ENCODE measurements around the gene CDH22. TPM values are rescaled to one million over a fixed set of nuclear protein-coding genes. Genes with fewer than 3 reads are reported as not detected.

CDH22 gene
- total RNA-seq, 1 donor from 2014 or later: not detected

- Histone ChIP-seq H3K27me3 (no peaks in the 10 kb centered on the region), H3K4me1 (no peaks in the 10 kb centered on the region), H3K27ac (no peak overlapping the region), H3K9me3 (no peaks in the 10 kb centered on the region), H3K36me3 (no peaks in the 10 kb centered on the region), H3K4me3 (no peak overlapping the region)
- intact Hi-C loops (cut with DNase I): no loop called here
- TF ChIP-seq CTCF (IDR thresholded peaks at IDR 0.05): no peak
- DNase-seq (ENCODE audit: low spot score in 2 of 2): no peak
Observed at GRCh38 chr20:46268131-46268614, 40.1 kb downstream of the CDH22 start.

- no peak overlapping the region for H3K4me3 ChIP-seq
- TF ChIP-seq CTCF (IDR thresholded peaks at IDR 0.05): no peak
- intact Hi-C loops (cut with DNase I): no loop called here
- no peaks in the 10 kb centered on the region for H3K9me3 ChIP-seq
- no peak overlapping the region for H3K27ac ChIP-seq
- H3K36me3 ChIP-seq: no peaks in the 10 kb centered on the region
- no peaks in the 10 kb centered on the region for H3K27me3 ChIP-seq
- no peaks in the 10 kb centered on the region for H3K4me1 ChIP-seq
- DNase-seq (ENCODE audit: low spot score in 2 of 2): no peak
Observed at GRCh38 chr20:46267108-46268105, 40.9 kb downstream of the CDH22 start.

GRCh38 chr20:46265539-46265938 is 42.8 kb downstream of the CDH22 start:
- Histone ChIP-seq H3K27ac (no peak overlapping the region), H3K36me3 (no peaks in the 10 kb centered on the region), H3K9me3 (no peaks in the 10 kb centered on the region), H3K4me1 (no peaks in the 10 kb centered on the region), H3K27me3 (no peaks in the 10 kb centered on the region), H3K4me3 (no peak overlapping the region)
- intact Hi-C loops (cut with DNase I): no loop called here
- DNase-seq (ENCODE audit: low spot score in 2 of 2): no peak
- no peak for TF ChIP-seq CTCF (IDR thresholded peaks at IDR 0.05)

- intact Hi-C loops (cut with DNase I): no loop called here
- H3K27me3 ChIP-seq: no peaks in the 10 kb centered on the region
Observed at GRCh38 chr20:46264391-46265266, 43.7 kb downstream of the CDH22 start.

More at GRCh38 chr20:46264391-46265266, 43.7 kb downstream of the CDH22 start:
- Histone ChIP-seq H3K9me3 (no peaks in the 10 kb centered on the region), H3K36me3 (no peaks in the 10 kb centered on the region), H3K4me1 (no peaks in the 10 kb centered on the region), H3K4me3 (no peak overlapping the region), H3K27ac (no peak overlapping the region)
- DNase-seq (ENCODE audit: low spot score in 2 of 2): no peak
- no peak for TF ChIP-seq CTCF (IDR thresholded peaks at IDR 0.05)

Data from ascending aorta (tissue), 2 donors.